ENCODE results near the gene CHST15.

DNA sequence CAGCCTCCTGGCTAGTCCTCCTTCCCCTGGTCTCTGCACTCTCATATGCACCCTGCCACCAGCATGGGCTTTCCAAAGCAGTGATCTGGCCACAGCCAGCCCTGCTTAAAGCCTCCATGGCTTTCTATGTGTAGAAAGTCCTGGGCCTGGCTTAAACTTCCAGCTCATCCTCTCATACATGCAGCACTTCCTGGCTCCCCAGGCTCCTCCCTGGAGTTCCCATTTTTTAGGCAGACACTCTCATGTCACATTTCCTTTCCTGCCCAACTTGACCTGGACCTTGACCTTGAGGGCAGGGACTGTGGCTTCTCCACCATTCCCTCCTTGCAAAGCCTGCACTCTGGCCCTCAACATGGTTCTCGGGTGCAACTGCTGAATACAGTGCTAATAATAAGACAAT lies 79.5 kb downstream of the CHST15 start:
- TF ChIP-seq CTCF (conservative IDR thresholded peaks at IDR 0.05; ENCODE audit: low read length), result no peak
- no peak for TF ChIP-seq EZH2phosphoT487 (IDR thresholded peaks at IDR 0.05; ENCODE audit: borderline replicate concordance, low read depth, low read length)
